Prostate gland (tissue), 2 donors: ENCODE data around the gene SGCG. TPM values are rescaled to one million over a fixed set of nuclear protein-coding genes. Genes with fewer than 3 reads are reported as not detected.

Experiments used
- DNase-seq: peaks from one replicate; pipeline ENCODE4 v3.0.0-alpha.2; 2019; ENCODE audit warnings: low spot score
- H3K27ac ChIP-seq, 2 donors: fragments of 200-600 bp; sonication (generic); 2 replicates each; pipeline ENCODE4 v1.5.1; 2017 to 2019
- H3K27me3 ChIP-seq: fragments of 200-600 bp; sonication (generic); replicated peaks from 2 replicates; pipeline ENCODE4 v1.5.1; 2019; ENCODE audit not compliant: insufficient read depth
- H3K36me3 ChIP-seq, 2 donors: fragments of 200-600 bp; sonication (generic); 1 replicate in 1 of 2; 2 replicates in 1 of 2; pipeline versions ENCODE4 v1.5.1 to v1.8.1; 2017 to 2019
- H3K4me1 ChIP-seq: fragments of 200-600 bp; sonication (generic); replicated peaks from 2 replicates; pipeline ENCODE4 v1.5.1; 2019
- H3K4me3 ChIP-seq, 2 donors: fragments of 200-600 bp; sonication (generic); 2 replicates each; pipeline ENCODE4 v1.5.1; 2017 to 2019
- H3K9me3 ChIP-seq: fragments of 200-600 bp; sonication (generic); 2 replicates; pipeline ENCODE4 v1.5.1; 2017
- POLR2A ChIP-seq: fragments of 450-650 bp; IDR thresholded peaks from one replicate; pipeline ENCODE4 v1.6.1; 2016; ENCODE audit warnings: antibody characterized with exemption, mild to moderate bottlenecking
- POLR2AphosphoS5 ChIP-seq: sonication (generic); formaldehyde crosslinking; IDR thresholded peaks from one replicate; pipeline ENCODE4 v1.6.1; 2017; ENCODE audit warnings: antibody characterized with exemption
- WGBS: methylation state at CpG from one replicate; pipeline ENCODE4 v1.1.5; 2018; 5-methylcytosine and 5-hydroxymethylcytosine counted together
- intact Hi-C: fragments of 100-400 bp; cut with DNase I; formaldehyde crosslinking; loops from one replicate; pipeline ENCODE4 v1.14.2; 2022
- total RNA-seq, 2 donors: library from RNA; depleted of rRNA; stranded (reverse); fragments of >200 nt; gene quantifications; one replicate each; pipeline ENCODE4 v1.1.0, GENCODE V29; 2016
- TF ChIP-seq, protein P1 (sequence below), 4 experiments: fragments of 200-600 bp in 2 of 4; fragments of 450-650 bp in 2 of 4; sonication (generic) in 2 of 4; IDR thresholded peaks; 1 replicate in 3 of 4; 2 replicates in 1 of 4; pipeline ENCODE4 v1.5.1; 2016 to 2019; ENCODE audit warnings: antibody characterized with exemption in 4 of 4, mild to moderate bottlenecking in 2 of 4, moderate library complexity in 2 of 4

The SGCG gene
- total RNA-seq, 2 donors from 2014 or later = 1.3 to 1.9 TPM

DNA sequence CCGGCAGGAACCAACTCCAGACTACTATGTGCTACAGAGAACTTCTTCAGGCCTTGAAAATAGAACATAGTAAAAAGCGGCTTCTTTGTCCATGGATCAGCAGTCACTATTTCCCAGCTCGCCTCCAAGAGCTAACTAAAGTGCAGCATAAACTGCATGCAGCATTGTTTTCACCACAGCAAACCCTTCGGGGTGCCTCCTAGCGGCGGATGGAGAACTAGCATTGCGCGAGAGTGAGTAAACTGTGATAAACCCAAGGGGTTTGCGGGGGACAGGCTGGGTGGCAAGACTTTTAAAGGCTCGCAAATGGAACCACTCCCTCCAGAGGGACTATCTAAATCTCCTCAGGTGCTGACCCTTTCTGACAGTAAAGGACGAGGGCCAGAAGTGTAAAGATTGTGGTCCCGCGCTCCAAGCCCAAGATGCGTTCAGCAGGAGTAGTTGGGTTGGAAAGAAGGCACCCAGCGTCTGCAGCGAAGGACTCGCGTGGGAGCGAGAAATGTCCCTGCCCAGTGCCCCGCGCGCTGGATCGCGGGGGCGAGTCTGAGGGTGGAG lies 21.5 kb upstream of the SGCG start:
- peaks cover 3% of the 10 kb centered on the region for H3K27me3 ChIP-seq
- H3K36me3 ChIP-seq = no peaks in the 10 kb centered on the region
- WGBS = 12% methylated on average over 24 of the region's 25 CpGs
- intact Hi-C loops = no loop called here
- no peak overlapping the region for H3K27ac ChIP-seq
- H3K4me1 ChIP-seq = no peaks in the 10 kb centered on the region
- TF ChIP-seq POLR2A = no peak
- TF ChIP-seq, protein P1, sequence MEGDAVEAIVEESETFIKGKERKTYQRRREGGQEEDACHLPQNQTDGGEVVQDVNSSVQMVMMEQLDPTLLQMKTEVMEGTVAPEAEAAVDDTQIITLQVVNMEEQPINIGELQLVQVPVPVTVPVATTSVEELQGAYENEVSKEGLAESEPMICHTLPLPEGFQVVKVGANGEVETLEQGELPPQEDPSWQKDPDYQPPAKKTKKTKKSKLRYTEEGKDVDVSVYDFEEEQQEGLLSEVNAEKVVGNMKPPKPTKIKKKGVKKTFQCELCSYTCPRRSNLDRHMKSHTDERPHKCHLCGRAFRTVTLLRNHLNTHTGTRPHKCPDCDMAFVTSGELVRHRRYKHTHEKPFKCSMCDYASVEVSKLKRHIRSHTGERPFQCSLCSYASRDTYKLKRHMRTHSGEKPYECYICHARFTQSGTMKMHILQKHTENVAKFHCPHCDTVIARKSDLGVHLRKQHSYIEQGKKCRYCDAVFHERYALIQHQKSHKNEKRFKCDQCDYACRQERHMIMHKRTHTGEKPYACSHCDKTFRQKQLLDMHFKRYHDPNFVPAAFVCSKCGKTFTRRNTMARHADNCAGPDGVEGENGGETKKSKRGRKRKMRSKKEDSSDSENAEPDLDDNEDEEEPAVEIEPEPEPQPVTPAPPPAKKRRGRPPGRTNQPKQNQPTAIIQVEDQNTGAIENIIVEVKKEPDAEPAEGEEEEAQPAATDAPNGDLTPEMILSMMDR (IDR thresholded peaks at IDR 0.05) = peak in 2 of 4 experiments; percentile 8 to 21
- no peak for DNase-seq
- H3K4me3 ChIP-seq = peak overlapping the region; percentile 12 to 15
- H3K9me3 ChIP-seq = no peaks in the 10 kb centered on the region

DNA sequence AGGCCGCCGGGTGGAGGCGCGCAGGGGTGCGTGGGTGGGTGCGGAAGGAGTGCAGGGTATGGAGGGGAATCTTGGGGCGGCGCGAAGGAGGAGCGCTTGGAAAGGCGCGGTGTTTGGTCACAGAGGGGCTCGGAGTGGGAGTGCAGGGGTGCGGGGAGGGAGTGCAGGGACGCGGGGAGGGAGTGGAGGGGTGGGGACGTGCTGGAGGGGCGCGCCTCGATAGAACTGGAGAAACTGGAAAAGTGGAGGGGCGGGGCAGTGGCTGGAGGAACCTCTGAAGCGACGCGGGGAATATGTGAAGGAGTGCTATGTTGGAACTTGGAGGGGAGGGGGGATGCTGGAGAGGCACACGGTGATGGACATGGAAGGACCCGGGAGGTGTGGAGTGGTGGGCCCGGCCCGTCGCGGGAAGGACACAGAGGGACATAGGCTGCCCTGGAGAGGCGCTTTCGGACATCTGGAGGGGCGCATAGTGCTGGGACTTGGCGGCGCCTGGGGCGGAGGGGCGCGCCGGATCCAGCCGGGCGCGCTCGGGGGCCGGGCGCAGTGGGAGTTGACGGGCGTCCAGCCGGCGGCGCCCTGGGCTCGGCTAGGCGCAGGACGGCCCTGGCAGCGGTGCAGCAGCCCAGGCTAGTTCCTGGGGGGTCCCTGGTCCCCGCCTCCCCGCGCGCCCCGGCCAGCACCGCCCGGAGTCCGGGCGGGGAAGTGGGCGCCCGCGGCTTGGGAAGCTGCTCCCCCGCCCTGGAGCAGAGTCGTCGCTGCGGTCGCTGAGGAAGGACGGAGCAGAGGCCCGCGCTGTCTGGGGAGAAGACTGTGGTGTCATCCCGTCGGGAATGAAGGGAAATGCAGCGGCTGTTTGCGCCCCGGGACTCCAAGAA lies 20.8 kb upstream of the SGCG start:
- TF ChIP-seq, protein P1 (IDR thresholded peaks at IDR 0.05) = no peak
- TF ChIP-seq POLR2AphosphoS5 (no peak), POLR2A (no peak)
- no peaks in the 10 kb centered on the region for H3K36me3 ChIP-seq
- no peak overlapping the region for H3K27ac ChIP-seq
- H3K9me3 ChIP-seq = no peaks in the 10 kb centered on the region
- peak overlapping the region; percentile 12 to 15 for H3K4me3 ChIP-seq
- no peak for DNase-seq
- H3K27me3 ChIP-seq = peaks cover 3% of the 10 kb centered on the region
- H3K4me1 ChIP-seq = no peaks in the 10 kb centered on the region
- intact Hi-C loops = no loop called here
- 1% methylated on average over 68 of the region's 79 CpGs for WGBS

DNA sequence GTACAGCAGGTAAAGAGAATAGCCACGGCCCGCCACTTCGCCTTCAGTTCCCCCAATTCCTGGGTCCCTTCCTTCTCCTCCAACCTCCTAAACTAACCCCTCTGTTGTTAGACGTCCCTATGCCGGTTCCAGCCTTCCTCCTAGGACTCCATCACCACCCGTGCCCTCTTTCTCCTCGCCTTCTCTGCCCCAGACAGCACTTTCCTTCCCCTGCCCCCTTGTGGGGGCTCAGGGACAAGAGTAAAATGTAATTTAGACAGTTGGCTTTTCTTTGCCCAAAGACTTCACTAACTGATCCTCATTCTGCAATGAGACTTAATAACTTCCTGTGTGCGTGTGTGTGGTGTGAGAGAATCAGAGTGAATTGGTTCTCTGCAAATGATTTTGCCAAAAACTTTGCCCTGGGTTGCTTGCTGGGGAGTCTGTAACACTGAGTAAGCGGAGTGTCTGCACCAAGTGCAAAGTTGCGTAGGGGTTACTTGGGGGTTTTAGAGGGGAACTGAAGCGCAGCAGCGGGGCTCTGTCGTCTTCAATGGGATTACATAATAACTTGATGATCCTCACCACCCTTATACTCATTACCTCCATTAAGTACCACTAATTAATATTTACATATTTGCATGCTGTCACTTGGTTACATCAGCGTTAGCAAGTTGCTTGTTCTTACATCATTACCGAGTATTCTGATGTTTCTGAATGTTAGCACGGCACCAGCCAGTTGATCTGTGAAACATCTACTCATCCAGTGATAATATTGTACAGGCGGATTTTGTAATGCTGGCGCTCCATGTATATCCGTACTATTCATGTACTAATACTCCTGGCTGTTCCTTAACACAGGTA lies 19.9 kb upstream of the SGCG start:
- TF ChIP-seq POLR2A = no peak
- TF ChIP-seq, protein P1 (IDR thresholded peaks at IDR 0.05) = no peak
- no peak for TF ChIP-seq POLR2AphosphoS5
- WGBS = 37% methylated on average over 19 of the region's 19 CpGs
- no peak for DNase-seq
- H3K4me3 ChIP-seq = peak overlapping the region; percentile 12 to 15
- H3K27ac ChIP-seq = no peak overlapping the region
- H3K36me3 ChIP-seq = no peaks in the 10 kb centered on the region
- no peaks in the 10 kb centered on the region for H3K9me3 ChIP-seq
- no peaks in the 10 kb centered on the region for H3K4me1 ChIP-seq
- H3K27me3 ChIP-seq = peaks cover 3% of the 10 kb centered on the region
- intact Hi-C loops = no loop called here

DNA sequence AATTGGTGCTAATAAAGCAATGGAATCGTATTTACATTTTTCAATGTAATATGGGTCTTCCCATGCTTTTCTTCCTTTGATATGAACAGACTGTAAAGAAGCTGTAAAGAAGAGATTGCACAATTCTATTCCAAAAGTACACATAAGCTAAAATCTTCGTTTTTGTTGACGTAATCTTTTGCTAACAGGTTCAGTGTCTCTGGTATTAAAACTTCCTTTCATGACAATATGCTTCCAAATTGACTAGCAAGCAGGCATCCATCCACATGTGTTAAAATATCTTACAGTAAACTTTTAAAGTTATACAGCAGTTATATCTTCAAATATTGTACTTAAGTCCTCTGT lies 19.3 kb upstream of the SGCG start:
- 43% methylated on average over 3 of the region's 3 CpGs for WGBS
- no peaks in the 10 kb centered on the region for H3K9me3 ChIP-seq
- intact Hi-C loops = no loop called here
- no peaks in the 10 kb centered on the region for H3K36me3 ChIP-seq
- H3K4me3 ChIP-seq = no peak overlapping the region
- no peak overlapping the region for H3K27ac ChIP-seq
- no peak for DNase-seq
- H3K4me1 ChIP-seq = no peaks in the 10 kb centered on the region
- TF ChIP-seq POLR2AphosphoS5 (no peak), POLR2A (no peak)
- TF ChIP-seq, protein P1 (IDR thresholded peaks at IDR 0.05) = no peak
- peaks cover 3% of the 10 kb centered on the region for H3K27me3 ChIP-seq
